ENCODE measurements around the gene GRID1. TPM values are rescaled to one million over a fixed set of nuclear protein-coding genes. Genes with fewer than 3 reads are reported as not detected.

GRID1 gene
- total RNA-seq, 1 donor from 2014 or later = 16.5 TPM

DNA sequence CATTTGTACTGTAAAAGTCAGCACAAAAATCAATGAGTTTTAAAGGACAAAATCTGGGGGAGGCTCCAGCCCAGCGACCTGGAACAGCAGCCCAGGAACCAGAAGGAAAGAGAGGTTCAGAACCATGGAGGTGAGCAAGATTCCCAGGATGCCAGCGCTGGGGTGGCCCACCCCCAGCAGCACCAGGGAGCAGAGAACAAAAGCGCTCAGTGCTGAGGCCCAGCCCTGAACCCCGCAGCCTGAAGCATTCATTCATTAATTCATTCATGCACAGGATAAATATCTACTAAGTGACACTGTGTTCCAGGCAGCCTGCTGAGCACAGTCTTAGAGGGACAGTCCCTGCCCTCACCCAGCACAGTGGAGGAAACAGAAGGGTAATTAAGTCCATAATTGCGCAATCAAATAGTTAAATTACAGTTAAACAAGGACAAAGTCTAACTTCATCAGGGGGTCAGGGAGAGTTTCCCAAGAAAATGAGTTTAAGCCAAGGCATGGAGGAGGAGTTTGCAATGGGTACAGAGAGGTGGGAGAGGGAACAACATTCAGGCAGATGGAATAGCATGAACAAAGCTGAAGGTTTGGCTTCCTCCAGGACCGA, 202.3 kb downstream of the GRID1 start:
- no peak for DNase-seq

DNA sequence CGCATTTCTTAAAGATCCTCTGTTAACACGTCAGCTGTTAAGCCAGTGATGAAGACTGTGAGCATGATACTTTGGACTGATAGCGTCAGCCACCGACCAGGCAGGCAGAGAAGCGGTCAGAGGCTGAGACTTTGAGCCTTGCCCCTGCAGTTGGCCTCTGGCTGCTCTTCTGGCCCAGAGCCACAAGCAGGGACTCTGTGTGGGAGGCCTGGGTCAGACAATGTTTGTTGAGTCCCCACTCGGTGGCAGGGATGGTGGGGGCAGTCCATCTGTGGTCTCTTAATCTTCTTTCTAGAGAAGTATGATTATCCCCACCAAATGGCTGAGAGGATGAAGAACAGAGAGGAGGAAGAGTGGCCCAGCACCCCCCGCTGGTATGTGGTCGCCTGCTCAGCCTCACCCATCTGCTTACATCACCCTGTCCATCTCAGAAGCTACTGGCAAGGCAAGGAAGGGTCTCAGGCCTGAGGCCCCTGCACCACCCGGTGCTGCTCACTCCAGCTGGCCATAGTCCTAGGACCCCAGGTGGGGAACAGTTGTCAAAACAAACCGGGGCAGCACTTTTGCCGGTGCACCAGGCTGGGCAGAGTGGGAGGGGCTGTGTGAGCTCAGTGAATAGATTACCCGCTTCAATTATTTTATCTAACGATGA, 202.9 kb downstream of the GRID1 start:
- DNase-seq = no peak

DNA sequence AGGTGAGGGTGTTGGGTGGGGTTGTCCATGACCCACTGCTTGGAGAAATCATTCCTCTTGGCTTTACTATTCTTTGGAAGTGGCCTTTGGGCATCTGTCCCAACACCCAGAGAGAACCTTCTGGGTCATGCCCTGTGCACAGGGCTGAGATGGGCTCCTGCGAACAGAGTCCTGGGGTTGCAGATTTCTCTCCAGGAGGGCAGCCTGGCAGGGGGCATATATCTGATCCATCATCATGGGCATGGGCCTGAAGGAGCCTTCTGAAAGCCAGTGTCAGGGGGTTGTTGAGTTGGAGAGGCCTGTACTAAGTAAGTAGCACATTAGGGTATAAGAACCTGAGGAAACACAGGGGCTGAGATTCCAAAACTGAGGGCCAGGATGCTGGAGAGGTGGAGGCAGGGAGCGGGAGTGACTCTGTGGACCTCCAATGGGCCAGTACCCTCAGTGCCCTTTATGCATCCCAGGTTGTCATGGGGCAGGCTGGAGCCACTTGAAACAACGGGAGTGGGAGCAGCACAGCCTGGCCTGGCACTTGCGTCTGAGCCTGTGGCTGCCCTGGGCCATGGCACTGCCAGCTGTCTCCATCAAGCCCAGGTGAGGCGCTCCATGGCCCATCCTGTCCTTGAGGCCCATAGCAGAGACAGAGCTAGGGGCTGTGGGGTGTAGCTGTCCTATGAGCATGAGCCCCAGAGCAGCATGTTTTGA, 203.7 kb downstream of the GRID1 start:
- no peak for DNase-seq

DNA sequence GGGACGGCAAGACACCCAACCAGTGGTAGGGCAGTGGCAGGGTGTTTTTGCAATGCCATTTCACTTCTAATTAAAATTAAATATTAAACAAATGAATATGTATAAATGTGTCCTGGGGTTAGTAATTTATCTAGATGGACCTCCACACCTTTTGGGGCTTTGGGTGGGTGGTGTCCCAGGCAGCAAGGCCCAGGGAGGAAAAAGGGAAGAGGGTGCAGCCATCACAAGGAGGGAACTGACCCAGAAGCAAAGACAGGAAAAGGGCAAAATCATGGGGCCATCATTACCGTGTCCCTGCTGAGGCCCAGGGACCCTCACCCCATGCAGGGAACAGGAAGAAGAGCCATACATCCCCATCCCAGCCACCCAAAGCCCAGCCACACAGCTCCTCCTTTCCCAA, 204.6 kb downstream of the GRID1 start:
- DNase-seq = no peak

DNA sequence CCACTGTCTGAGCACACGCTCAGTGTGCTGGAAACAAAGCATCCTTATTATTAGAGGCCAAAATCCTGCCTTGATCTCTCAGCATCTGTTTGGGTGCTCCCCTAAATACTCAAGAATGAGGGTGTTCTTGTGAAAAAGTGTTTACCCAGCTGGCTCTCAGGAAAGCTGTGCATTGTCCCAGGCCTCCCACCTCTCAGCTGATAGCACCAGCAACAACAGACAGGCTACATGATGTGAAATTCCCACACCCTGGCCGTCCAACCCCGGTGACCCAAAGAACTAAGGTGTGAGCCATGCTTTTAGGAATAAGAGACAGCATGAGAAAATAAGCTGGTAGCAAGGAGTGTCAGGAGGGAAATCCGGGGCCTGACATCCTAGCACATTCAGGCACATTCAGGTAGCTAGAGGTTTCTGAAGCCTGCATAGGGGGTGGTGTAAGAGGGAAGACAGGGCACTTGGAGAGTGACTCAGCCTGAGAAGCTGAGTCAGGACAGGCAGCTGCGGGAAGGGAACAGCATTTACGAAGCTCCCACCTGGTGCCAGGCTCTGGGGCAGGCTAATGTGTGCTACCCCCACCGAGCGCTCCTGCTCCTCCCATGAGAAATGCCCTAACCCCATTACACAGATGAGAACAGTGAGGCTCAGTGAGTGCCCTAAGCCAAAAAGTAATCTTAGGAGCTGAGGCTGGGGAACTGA, 205.6 kb downstream of the GRID1 start:
- no peak for DNase-seq

DNA sequence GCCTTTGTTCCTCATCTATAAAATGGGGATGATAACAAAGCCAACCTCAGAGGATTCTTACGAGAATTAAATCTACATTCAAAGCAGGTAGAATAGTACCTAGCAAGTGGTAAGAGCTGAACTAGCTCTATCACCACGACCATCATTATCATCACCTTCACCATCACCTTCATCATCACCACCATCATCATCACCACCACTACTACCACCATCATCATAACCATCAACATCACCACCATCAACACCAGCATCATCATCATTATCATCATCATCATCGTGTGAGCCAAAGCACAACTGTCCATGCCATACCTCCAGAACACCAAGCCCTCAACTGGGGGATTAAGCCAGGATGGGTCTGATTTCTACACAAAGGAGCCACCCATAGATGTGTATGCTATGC, 206.8 kb downstream of the GRID1 start:
- no peak for DNase-seq

DNA sequence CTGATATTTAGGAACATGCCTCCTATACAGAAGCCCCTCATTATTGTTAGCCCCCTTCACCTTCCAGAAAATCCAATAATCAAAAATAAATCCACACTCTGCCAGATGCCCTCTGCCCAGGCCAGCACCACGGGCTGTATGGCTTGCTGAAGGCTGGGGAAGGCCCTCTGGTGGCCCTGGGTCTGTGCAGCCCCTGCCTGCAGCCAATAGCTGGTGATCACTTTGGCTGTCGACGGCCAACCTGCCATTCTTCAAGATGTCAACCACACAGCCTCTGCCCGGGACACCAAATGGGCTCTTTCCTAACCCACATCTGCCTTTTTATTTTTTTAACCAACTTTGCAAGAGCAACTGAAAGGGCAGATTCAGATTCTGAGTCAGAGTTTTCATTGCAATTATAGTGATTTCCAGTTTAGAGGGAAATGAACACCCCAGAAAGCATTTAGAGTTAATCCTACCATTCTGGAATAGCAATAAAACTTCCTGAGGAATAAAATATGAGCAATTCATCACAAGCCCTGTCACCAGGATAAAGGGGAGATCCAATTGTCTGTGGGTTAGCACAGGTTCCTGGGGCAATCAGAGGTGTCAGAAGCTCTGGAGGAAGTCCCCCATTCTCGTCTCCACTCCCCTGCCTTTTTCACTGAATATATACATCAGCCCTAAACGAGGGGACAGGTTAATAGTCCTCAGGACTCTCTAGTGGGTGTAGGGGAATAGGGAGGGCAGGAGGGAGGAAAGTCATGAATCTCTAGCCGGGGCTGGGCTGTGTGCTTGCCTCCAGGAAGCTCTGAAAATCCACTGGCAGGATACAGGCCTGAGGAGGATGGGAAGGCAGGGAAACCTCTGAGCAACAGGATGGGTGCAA, 211.3 kb downstream of the GRID1 start:
- no peak for DNase-seq

DNA sequence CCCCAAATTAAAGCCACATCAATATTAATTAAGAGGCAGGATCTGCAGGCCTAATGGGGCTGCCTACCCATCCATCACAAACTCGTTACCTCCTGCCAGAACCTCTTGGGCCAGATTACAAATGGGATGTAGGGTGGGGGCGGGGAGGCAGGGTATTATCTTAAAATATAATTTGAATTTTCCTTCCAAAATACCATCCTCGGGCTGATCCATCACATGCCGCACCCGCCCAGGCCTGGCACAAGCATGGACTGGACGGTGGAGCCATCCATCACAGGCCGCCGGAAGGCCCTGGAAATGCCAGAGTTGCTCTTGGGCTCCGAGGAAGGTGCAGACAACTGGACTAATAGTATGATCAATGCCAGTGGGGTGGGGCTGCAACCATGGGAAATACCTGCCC, 212.8 kb downstream of the GRID1 start:
- no peak for DNase-seq

DNA sequence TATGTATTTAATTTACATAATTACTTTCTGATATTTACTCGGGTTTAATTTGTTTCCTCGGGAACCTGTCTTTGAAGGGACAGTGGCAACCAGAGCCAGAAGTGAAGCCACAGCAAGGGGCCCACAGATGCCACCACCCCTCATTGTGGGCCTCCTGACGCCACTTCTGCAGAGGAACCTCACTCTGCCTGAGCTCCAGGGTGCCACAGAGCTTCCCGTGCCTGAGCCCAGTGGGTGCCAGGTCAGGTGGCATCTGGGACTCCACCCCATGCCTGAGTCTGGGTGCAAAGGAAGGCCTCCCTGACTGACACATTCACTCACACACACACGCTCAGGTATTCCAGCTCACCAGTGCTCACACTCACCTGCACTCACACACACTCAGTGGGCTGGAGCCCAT, 213.7 kb downstream of the GRID1 start:
- DNase-seq = no peak

DNA sequence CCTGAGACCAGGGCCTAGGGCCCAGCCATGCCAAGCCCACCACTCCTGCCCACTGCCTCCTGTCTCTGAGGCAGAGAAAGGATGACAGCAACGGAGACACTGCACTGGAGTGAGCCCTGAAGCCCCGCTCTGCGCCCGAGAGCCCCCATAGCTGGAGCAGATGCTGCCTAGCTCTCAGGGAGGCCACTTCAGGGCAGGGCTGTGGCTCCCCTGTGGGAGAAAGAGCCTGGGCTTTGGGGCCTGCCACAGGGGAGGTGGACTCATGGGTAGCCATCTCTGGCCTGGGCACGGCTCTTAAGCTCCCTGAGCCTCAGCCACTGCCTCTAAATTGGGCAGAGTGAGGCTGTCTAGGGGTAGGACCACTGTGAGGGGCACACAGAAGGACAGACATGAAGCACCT, 214.2 kb downstream of the GRID1 start:
- DNase-seq = no peak

DNA sequence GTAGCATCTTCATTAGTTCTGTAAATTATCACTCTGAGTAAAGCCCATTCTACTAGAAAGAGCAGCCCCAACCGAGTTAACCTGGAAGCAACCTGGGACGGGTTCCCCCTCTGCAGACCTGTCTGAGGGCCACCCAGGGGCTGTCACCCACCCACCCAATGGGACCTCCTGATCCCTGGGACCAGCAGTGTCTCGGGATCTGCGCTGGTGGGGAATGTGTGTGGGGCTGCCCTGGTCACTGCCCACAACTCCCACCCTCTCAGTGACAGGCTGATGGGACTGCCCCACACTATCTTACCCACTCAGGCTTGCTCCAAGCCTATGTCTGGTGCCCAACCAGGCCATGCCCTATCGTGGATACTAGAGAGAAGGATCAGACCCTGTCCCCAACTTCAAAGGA, 215.0 kb downstream of the GRID1 start:
- no peak for DNase-seq

DNA sequence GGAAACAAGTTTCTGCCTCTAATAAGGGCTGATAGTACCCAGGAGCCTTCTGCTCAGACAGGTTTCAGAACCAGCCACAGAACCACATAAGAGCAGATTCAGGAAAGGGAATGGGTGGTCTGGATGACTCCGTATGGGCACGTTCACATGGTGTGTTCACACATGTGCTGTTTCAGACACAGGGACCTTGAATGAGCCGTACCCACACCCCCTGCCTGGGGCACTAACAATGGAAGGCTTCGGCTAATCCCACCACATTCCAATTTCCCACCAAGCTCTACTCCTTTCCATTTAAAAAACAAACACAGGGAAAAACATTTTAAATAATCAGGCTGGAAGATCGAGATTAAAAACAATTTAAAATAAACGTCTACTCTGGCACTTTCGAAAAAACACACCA, 217.3 kb downstream of the GRID1 start:
- DNase-seq = no peak

DNA sequence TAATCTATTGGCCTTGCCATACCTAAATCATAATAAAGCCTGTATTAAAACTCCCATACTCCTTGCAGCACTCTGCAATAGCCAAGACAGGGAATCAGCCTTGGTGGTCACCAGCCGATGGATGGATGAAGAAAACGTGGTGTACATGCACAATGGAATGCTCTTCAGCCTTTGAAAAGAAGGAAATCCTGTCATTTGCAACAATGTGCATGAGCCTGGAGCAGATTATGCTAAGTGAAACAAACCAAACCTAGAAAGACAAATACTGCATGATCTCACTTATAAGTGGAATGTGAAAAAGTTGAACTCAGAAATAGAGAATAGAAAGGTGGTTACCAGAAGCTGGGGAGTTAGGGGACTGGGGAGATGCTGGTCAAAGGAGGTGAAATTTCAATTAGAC, 218.5 kb downstream of the GRID1 start:
- no peak for DNase-seq

DNA sequence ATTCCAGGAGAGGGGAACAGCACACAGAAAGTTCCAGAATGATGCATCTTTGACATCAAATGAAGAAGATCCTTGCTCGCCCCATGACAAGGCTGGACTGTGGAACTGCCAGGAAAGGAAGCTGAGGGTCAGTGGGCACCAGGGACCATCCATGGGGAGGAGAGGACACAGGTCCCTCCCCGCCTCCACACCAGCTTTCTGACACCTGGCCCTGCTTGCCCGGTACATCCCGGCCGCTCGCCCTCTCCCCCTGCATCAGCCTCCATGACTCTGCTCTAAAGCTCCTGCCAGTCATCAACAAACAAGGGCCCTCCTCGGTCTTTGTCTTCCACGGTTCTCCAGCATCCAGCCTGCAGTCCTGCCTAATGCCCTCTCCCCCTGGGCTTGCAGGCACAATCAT, 222.3 kb downstream of the GRID1 start:
- no peak for DNase-seq

DNA sequence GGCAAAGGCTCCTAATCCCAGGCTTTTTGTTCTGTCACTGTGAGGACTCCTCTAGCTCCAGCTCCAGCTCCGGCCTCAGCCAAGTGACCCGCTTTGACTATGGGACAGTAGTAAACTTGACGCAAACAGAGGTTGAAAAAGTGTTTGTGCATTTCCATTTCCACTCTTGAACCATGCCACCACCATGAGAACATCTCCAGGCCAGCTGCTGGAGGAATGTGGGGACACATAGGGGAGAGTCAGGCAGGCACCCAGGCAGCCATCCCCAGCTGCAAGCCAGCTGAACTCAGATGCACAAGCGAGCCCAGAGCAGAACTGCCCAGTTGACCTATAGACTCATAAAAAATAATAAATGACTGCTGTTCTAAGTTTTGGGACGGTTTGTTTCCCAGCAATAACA, 224.7 kb downstream of the GRID1 start:
- DNase-seq = no peak

DNA sequence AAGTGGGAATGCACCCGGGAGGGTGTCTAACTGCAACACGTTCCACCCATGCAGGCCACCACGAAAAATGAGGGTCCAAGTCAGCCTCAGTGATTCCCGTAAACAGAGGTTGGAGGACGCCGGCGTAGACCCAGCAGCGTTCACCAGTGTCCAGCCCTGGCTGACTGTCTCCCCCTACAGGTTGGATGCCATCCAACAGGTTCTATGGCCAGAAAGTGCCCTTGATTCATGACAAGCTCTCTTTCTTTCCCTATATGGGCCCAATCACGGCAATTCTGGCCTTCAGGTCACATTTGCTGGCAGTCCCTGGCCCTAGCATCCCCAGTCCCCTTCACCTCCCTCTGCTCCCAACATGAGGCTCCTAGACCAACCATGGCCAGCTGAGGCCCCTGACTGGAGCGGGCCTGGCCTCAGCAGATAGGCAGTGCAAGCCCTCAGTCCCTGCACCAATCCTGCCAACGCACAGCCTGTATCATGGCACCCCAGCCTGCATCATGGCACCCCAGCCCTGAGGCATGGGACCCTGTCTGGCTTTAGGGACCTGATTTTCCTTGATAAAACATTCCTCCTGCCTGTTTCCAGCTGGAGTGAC, 227.4 kb downstream of the GRID1 start:
- peak; percentile 15 for DNase-seq

DNA sequence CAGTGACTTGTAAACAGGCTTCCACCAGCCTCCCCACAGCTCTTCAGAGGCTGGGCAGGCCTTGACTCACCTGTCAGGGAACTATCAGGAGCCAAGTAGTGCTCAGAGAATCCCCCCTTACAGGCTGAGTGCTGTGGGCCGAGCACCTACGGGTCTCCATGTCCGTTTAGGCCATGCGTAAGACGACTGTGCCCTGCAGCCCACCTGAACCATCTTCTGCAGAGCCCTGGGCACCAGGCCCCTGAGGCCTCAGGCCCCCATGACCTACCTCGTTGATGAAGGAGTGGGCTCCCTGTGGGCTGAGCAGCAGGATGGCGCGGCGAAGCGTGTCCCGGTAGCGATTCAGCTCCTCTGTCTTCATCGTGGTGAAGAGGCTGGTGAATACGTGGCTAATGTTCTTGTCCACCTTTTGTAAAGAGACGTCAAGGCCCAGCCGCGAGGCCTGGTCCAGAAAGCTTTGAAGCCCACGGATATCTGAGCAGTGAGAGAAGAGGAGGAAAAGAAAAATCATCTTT, 228.0 kb downstream of the GRID1 start:
- no peak for DNase-seq

DNA sequence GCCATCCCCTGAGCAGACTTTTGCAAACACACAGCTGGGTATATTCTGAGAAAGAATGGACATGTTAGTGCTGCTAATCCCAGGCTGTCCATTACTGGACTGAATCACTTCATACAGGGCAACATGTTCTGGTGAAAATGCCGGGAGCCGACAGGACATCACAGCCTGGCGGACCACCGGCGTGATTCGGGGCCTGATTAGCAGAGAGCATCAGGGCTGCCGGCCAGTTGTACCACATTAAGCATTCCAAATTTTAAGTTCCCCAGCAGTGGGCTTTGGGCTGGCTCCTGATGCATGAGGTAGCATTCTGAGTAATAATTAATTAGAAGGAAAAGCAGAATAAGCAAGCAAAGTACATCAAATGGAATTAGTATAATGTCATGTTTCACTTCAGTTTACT, 229.0 kb downstream of the GRID1 start:
- no peak for DNase-seq

DNA sequence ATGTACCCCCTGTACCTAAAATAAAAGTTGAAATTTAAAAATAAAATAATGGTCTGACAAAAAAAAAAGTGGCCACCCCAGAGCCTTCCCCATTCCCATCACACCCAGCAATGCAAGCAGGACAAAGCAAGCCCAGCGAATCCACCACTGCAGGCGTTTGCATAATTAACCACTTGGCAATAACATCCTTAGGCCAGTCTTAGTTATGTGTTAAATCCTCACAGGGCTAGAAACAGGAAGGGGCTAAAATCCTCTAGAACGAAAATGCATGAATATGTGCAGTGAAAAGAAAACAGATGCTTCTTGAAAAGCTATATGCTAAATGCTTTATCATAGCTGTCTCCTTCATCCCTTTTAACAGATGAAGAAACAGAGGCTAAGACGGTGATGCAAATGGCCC, 229.7 kb downstream of the GRID1 start:
- no peak for DNase-seq

DNA sequence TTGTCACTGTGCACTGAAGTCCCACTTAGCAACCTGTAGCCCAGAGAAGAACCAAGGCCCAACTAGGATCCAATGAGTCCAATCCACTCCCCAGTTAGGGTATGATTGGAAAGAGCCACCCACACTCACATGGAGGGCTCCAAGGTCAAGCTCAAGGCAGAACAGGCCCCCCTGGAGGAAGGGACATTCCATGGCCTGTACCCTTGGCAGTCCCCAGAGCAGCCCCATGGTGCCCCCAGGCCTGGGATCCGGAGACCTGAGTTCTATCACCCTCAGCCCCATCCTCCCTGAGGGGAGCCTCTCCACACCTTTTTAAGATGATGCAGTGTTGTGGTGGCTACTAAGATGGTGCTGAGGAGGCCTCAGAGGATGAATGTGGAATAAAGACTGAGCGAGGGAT, 231.4 kb downstream of the GRID1 start:
- DNase-seq = no peak

DNA sequence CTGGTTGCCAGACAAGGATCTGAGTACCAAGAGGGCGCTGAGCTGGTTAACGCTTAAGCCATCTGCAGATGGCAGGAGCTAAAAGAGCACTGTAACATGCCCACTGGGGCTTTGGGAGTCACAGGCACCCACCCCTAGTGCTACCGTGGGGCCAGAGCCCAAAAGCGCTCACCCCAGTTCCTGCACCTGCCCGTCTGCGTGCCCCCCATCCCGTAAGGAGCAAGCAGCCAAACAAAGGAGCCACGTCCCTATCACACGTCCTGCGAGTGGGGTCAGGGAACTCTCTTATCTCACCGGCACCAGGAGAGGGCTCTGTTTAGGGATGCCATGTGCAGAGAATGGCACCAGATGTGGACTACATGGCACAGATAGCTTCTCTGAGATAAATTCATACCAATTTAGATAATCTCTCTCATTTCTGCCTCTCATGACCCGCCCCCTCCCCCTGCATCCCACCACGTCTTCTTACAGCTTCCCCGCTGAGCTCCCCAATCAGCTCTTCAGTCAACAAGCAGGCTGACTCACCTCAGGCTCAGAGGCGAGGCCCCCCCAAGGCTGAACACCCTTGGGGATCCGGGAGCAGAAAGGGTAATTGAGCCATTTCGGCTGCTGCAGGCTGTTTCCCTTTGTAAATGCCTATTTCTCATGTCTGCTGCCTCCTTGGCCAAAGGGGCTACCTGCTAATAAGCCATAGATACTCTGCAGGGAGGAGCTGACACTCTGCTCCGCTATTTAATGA, 235.7 kb downstream of the GRID1 start:
- no peak for DNase-seq
